Activated B cell treated with CpG ODN at 0.5 μM for 24 hours (primary cell): ENCODE data around the gene ADGRA3. TPM values are rescaled to one million over a fixed set of nuclear protein-coding genes. Genes with fewer than 3 reads are reported as not detected.

ENCODE experiments used
- ATAC-seq: fragments of 200-7000 bp; cut with Tn5 transposase; one replicate; pipeline ENCODE4 v1.10.0; 2021; ENCODE audit warnings: low read depth, mild to moderate bottlenecking, moderate library complexity
- CTCF ChIA-PET: fragments of 350-600 bp; sonication (Branson Sonifier 250); formaldehyde crosslinking; loops from one replicate; lab custom pipeline; 2021; ENCODE audit warnings: antibody characterized with exemption; lab: Charles Lee
- POLR2A ChIA-PET: fragments of 350-600 bp; sonication (Branson Sonifier 250); formaldehyde crosslinking; loops from one replicate; lab custom pipeline; 2021; ENCODE audit warnings: antibody characterized with exemption; lab: Charles Lee
- DNase-seq: peaks from one replicate; pipeline ENCODE4 v3.0.0; 2022
- H3K27ac Mint-ChIP-seq: one replicate; pipeline ENCODE4 v1.8.0; 2020; ENCODE audit warnings: mixed read lengths
- H3K27me3 Mint-ChIP-seq: one replicate; pipeline ENCODE4 v1.8.0; 2021; ENCODE audit warnings: mixed read lengths
- H3K36me3 Mint-ChIP-seq: one replicate; pipeline ENCODE4 v1.8.0; 2021; ENCODE audit warnings: low read depth, mixed read lengths
- H3K4me1 Mint-ChIP-seq: one replicate; pipeline ENCODE4 v1.8.0; 2021; ENCODE audit warnings: mixed read lengths
- H3K4me3 Mint-ChIP-seq: one replicate; pipeline ENCODE4 v1.8.0; 2020; ENCODE audit warnings: mild to moderate bottlenecking, mixed read lengths
- H3K9me3 Mint-ChIP-seq: one replicate; pipeline ENCODE4 v1.8.0; 2020; ENCODE audit warnings: mixed read lengths
- CTCF ChIP-seq: fragments of 200-600 bp; IDR thresholded peaks from one replicate; pipeline ENCODE4 v1.8.0; 2022; ENCODE audit warnings: antibody characterized with exemption, mild to moderate bottlenecking
- intact Hi-C: fragments of 100-400 bp; cut with micrococcal nuclease; formaldehyde crosslinking; loops from one replicate; pipeline ENCODE4 v1.15.1; 2024
- total RNA-seq: library from RNA; stranded (reverse); gene quantifications from 2 replicates; pipeline ENCODE4 v1.2.3, GENCODE V29; 2022

Gene ADGRA3
- total RNA-seq, 1 donor from 2014 or later = not detected

- Mint-ChIP-seq H3K27ac (no peak overlapping the region), H3K36me3 (no peaks in the 10 kb centered on the region), H3K9me3 (no peaks in the 10 kb centered on the region), H3K27me3 (no peaks in the 10 kb centered on the region), H3K4me1 (no peaks in the 10 kb centered on the region), H3K4me3 (no peak overlapping the region)
- no peak for DNase-seq
- CTCF ChIA-PET = no interaction called here
- intact Hi-C loops = no loop called here
- no peak for ATAC-seq
- no peak for TF ChIP-seq CTCF
- POLR2A ChIA-PET = no interaction called here
These were observed 32.3 kb downstream of the ADGRA3 start for GRCh38 chr4:22483551-22483981.

GRCh38 chr4:22482250-22483127, 33.4 kb downstream of the ADGRA3 start:
- Mint-ChIP-seq H3K36me3 (no peaks in the 10 kb centered on the region), H3K27ac (no peak overlapping the region), H3K9me3 (no peaks in the 10 kb centered on the region), H3K4me1 (no peaks in the 10 kb centered on the region), H3K4me3 (no peak overlapping the region), H3K27me3 (no peaks in the 10 kb centered on the region)
- ChIA-PET POLR2A (no interaction called here), CTCF (no interaction called here)
- DNase-seq = no peak
- ATAC-seq = no peak
- no peak for TF ChIP-seq CTCF
- intact Hi-C loops = no loop called here

GRCh38 chr4:22480675-22481327, 35.1 kb downstream of the ADGRA3 start:
- H3K4me1 Mint-ChIP-seq = no peaks in the 10 kb centered on the region
- H3K4me3 Mint-ChIP-seq = no peak overlapping the region
- TF ChIP-seq CTCF = no peak
- intact Hi-C loops = no loop called here
- H3K9me3 Mint-ChIP-seq = no peaks in the 10 kb centered on the region
- DNase-seq (no peak), ATAC-seq (no peak)
- ChIA-PET POLR2A (no interaction called here), CTCF (no interaction called here)
- H3K27ac Mint-ChIP-seq = no peak overlapping the region
- no peaks in the 10 kb centered on the region for H3K27me3 Mint-ChIP-seq
- no peaks in the 10 kb centered on the region for H3K36me3 Mint-ChIP-seq

- CTCF ChIA-PET = no interaction called here
- ATAC-seq (no peak), DNase-seq (no peak)
- Mint-ChIP-seq H3K36me3 (no peaks in the 10 kb centered on the region), H3K9me3 (no peaks in the 10 kb centered on the region), H3K27ac (no peak overlapping the region), H3K4me3 (no peak overlapping the region), H3K27me3 (no peaks in the 10 kb centered on the region), H3K4me1 (no peaks in the 10 kb centered on the region)
- no peak for TF ChIP-seq CTCF
- POLR2A ChIA-PET = no interaction called here
- intact Hi-C loops = no loop called here
These were observed 37.4 kb downstream of the ADGRA3 start for GRCh38 chr4:22478426-22478825.

DNA sequence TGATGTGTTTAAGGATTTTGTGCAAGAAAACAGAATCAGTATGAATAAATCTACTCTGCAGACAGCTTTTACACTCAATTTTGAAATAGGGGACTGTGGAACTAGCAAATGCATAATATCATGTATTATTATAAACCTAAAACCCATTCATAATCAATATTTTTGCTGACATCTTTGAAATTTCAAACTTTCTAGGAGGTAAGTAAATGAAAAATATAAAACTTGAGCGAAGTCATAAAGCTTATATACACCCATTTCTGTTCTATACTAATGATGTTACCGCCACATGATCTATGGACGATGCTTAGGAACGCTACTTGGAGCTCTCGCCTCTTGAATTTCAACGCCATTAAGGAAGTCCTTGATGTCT, 38.1 kb downstream of the ADGRA3 start:
- Mint-ChIP-seq H3K4me1 (no peaks in the 10 kb centered on the region), H3K27me3 (no peaks in the 10 kb centered on the region), H3K27ac (no peak overlapping the region), H3K4me3 (no peak overlapping the region), H3K9me3 (no peaks in the 10 kb centered on the region), H3K36me3 (no peaks in the 10 kb centered on the region)
- DNase-seq (no peak), ATAC-seq (no peak)
- ChIA-PET CTCF (no interaction called here), POLR2A (no interaction called here)
- TF ChIP-seq CTCF = no peak
- intact Hi-C loops = no loop called here
